CD8-positive, alpha-beta memory T cell (primary cell): ENCODE data around the gene HS6ST2. TPM values are rescaled to one million over a fixed set of nuclear protein-coding genes. Genes with fewer than 3 reads are reported as not detected.
"Not testable (repeated sequence)": the region's sequence is repeated elsewhere in the genome, so short reads cannot be mapped to it uniquely, and the experiment has no call there.

Experiments used
- CTCF ChIA-PET: fragments of 350-600 bp; sonication (Branson Sonifier 250); formaldehyde crosslinking; loops from one replicate; lab custom pipeline; 2021; ENCODE audit warnings: antibody characterized with exemption; lab: Charles Lee
- POLR2A ChIA-PET: fragments of 350-600 bp; sonication (Branson Sonifier 250); formaldehyde crosslinking; loops from one replicate; lab custom pipeline; 2021; ENCODE audit warnings: antibody characterized with exemption; lab: Charles Lee
- DNase-seq, 5 donors: peaks; one replicate each; pipeline versions ENCODE4 v3.0.0 to v3.0.0-alpha.2; 2020 to 2022; ENCODE audit warnings: mixed read lengths in 1 of 5
- H3K27ac ChIP-seq: one replicate; pipeline ENCODE4 v1.7.0; 2013; ENCODE audit warnings: low read depth, mild to moderate bottlenecking, low read length, moderate library complexity
- H3K27me3 ChIP-seq: 2 replicates; pipeline ENCODE4 v1.7.0; 2013; ENCODE audit warnings: low read length, mild to moderate bottlenecking; ENCODE audit not compliant: insufficient read depth, poor library complexity, severe bottlenecking
- H3K36me3 ChIP-seq: 2 replicates; pipeline ENCODE4 v1.7.0; 2013; ENCODE audit warnings: mild to moderate bottlenecking, low read length, moderate library complexity; ENCODE audit not compliant: insufficient read depth
- H3K4me1 ChIP-seq: 2 replicates; pipeline ENCODE4 v1.7.0; 2013; ENCODE audit warnings: mild to moderate bottlenecking, low read length, moderate library complexity; ENCODE audit not compliant: insufficient read depth
- H3K4me3 ChIP-seq: 2 replicates; pipeline ENCODE4 v1.7.0; 2013; ENCODE audit warnings: mild to moderate bottlenecking, low read length
- H3K9me3 ChIP-seq: 2 replicates; pipeline ENCODE4 v1.7.0; 2013; ENCODE audit warnings: mild to moderate bottlenecking, low read length
- H3K27ac Mint-ChIP-seq, 8 donors: one replicate each; pipeline ENCODE4 v1.8.0; 2020 to 2021; ENCODE audit warnings: mixed read lengths in 8 of 8, mild to moderate bottlenecking in 6 of 8, inconsistent platforms in 3 of 8, moderate library complexity in 3 of 8
- H3K27me3 Mint-ChIP-seq, 2 donors: one replicate each; pipeline ENCODE4 v1.8.0; 2020 to 2021; ENCODE audit warnings: mixed read lengths in 2 of 2, mild to moderate bottlenecking in 1 of 2, moderate library complexity in 1 of 2
- H3K36me3 Mint-ChIP-seq, 3 donors: one replicate each; pipeline ENCODE4 v1.8.0; 2020 to 2021; ENCODE audit warnings: mixed read lengths in 3 of 3, inconsistent platforms in 1 of 3, mild to moderate bottlenecking in 1 of 3
- H3K4me1 Mint-ChIP-seq, 3 donors: one replicate each; pipeline ENCODE4 v1.8.0; 2020 to 2021; ENCODE audit warnings: mixed read lengths in 3 of 3, inconsistent platforms in 1 of 3, mild to moderate bottlenecking in 1 of 3
- H3K4me3 Mint-ChIP-seq, 7 donors: one replicate each; pipeline ENCODE4 v1.8.0; 2020 to 2021; ENCODE audit warnings: mixed read lengths in 7 of 7, mild to moderate bottlenecking in 6 of 7, moderate library complexity in 4 of 7, inconsistent platforms in 2 of 7
- H3K9me3 Mint-ChIP-seq, 5 donors: one replicate each; pipeline ENCODE4 v1.8.0; 2020 to 2022; ENCODE audit warnings: mixed read lengths in 5 of 5, mild to moderate bottlenecking in 3 of 5, moderate library complexity in 2 of 5, inconsistent platforms in 1 of 5
- polyA plus RNA-seq: library from polyadenylated mRNA; unstranded; fragments of 300-500 nt; fragmentation: Illumina TruSeq; gene quantifications from one replicate; pipeline ENCODE4 v1.2.3, GENCODE V29; 2021
- total RNA-seq, 2 experiments: library from RNA; stranded (reverse); gene quantifications; one replicate each; pipeline ENCODE4 v1.2.3, GENCODE V29; 2021

The HS6ST2 gene
- total and polyA plus RNA-seq, 3 experiments from 2014 or later, result 0.09 to 0.13 TPM; not detected in 1

DNA sequence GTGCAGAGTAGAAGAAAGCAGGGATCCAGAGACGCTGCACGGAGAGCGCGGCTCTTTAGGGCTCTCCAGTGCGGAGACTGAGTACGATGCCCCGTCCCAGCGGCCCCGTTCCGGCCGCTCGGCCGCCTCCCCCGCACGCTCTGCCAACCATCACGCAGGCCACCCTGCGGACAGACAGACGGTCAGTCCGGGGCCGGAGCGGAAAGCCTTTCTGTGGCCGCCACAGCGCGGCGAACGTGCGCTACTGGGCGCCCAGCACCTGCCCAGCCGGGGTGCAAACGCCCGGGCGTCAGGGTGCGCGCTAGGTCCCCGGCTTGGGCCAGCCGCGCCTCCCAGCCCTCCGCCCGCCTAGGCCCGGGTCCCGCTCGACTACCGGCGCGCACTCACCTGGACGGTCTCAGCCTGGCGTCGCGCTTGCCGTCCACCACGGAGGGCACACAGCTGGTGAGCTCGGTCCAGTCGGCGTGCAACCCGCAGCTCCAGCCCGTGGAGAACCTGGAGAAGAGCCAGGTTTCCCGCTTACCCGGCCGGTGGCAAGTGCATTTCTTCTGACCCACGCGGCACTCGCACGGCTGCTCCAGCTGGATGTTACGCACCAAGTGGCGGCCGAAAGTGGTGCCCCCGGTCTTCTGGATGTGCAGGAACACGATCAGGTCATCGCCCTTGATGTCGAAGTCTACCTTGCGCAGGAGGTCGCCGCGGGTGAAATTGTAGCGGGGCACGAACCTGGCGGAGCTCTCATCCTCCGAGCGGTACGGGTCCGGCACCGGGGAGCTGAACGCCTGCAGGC, 1.8 kb downstream of the HS6ST2 start:
- no peaks in the 10 kb centered on the region for H3K36me3 ChIP-seq
- H3K4me1 ChIP-seq, result no peaks in the 10 kb centered on the region
- H3K4me3 Mint-ChIP-seq, result peak overlapping the region; percentile 32 to 81 (median 58)
- peaks cover 5 to 13% (median 9%) of the 10 kb centered on the region in 3 donors for H3K4me1 Mint-ChIP-seq
- CTCF ChIA-PET, result no interaction called here
- H3K27ac ChIP-seq, result no peak overlapping the region
- H3K9me3 Mint-ChIP-seq, result peaks cover 0 to 2% (median 0%) of the 10 kb centered on the region in 5 donors
- no peak overlapping the region for H3K27ac Mint-ChIP-seq
- peaks cover 26 to 27% of the 10 kb centered on the region in 2 donors for H3K27me3 Mint-ChIP-seq
- no peak for DNase-seq
- no peaks in the 10 kb centered on the region for H3K36me3 Mint-ChIP-seq
- no peaks in the 10 kb centered on the region for H3K9me3 ChIP-seq
- POLR2A ChIA-PET, result no interaction called here
- no peaks in the 10 kb centered on the region for H3K27me3 ChIP-seq
- H3K4me3 ChIP-seq, result no peak overlapping the region

DNA sequence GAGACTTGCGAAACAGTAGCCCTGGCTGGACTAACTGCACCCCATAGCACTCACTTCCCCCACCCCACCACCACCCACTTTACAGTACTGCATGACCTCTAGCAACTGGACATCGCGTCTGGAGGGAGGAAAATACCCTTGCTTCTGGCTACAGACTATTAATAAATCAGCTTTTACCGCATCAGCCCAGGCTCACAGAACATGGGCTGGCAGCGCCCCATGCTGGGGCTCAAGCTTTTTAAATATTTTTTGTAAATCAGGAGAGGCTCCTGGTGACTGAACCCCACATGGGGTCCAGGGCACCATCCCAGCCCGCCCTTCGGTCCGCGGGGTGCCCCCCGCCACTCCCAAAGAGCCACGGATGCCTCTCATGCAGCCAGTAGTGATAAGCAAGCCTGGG, 2.7 kb downstream of the HS6ST2 start:
- Mint-ChIP-seq H3K27me3 (peaks cover 25 to 27% of the 10 kb centered on the region in 2 donors), H3K36me3 (no peaks in the 10 kb centered on the region), H3K4me3 (peak overlapping the region in 5 of 7 donors; percentile 18 to 76 (median 42)), H3K9me3 (peaks cover 0 to 2% (median 0%) of the 10 kb centered on the region in 5 donors), H3K4me1 (peaks cover 5 to 13% (median 9%) of the 10 kb centered on the region in 3 donors), H3K27ac (peak overlapping the region in 1 of 8 donors; percentile 88)
- Histone ChIP-seq H3K4me3 (no peak overlapping the region), H3K4me1 (no peaks in the 10 kb centered on the region), H3K27ac (no peak overlapping the region), H3K9me3 (no peaks in the 10 kb centered on the region), H3K27me3 (no peaks in the 10 kb centered on the region), H3K36me3 (no peaks in the 10 kb centered on the region)
- POLR2A ChIA-PET, result no interaction called here
- CTCF ChIA-PET, result no interaction called here
- DNase-seq, result no peak

DNA sequence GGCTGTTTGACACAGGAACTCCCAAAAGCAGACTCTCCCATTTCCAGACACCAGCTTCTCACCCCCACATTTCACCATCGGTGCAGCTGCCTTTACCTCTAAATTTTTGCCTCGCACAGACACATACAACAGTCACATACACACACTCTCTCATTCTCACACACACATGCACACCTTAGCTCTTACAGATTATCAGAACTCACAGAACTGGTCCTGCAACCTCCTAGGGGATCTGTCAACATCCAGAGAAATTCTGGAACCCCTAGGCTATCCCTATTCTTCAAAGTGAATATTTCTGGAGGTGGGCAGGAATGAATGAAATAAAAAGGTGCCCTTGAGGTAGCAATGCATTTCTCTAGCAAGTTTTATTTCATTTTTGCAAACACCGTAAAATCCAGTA, 4.1 kb downstream of the HS6ST2 start:
- H3K4me3 Mint-ChIP-seq, result no peak overlapping the region
- peaks cover 0 to 2% (median 0%) of the 10 kb centered on the region in 5 donors for H3K9me3 Mint-ChIP-seq
- Histone ChIP-seq H3K27me3 (no peaks in the 10 kb centered on the region), H3K4me3 (no peak overlapping the region), H3K4me1 (no peaks in the 10 kb centered on the region), H3K27ac (no peak overlapping the region), H3K36me3 (no peaks in the 10 kb centered on the region), H3K9me3 (no peaks in the 10 kb centered on the region)
- peaks cover 5 to 13% (median 9%) of the 10 kb centered on the region in 3 donors for H3K4me1 Mint-ChIP-seq
- H3K27me3 Mint-ChIP-seq, result peaks cover 18 to 27% of the 10 kb centered on the region in 2 donors
- ChIA-PET POLR2A (no interaction called here), CTCF (no interaction called here)
- no peak overlapping the region for H3K27ac Mint-ChIP-seq
- no peak for DNase-seq
- no peaks in the 10 kb centered on the region for H3K36me3 Mint-ChIP-seq

DNA sequence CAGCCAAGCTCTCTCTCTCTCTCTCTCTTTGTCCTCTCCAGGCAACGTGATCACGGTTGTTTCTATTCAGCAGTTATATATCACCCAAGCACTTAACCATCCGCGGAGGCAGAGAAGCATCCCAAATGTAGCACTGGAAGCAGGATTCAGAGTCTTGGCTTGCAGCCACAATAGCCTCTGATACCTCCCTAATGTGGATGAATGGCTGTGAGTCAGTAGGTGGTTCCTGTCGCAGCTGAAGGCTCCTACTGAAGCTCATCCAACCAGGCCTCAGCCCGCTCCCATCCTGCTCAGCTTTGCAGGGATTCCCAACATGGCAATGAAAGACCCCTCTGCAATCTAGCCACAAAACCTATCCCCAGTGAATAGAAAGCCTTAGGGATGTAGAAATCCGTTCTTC, 5.1 kb downstream of the HS6ST2 start:
- no peak for DNase-seq
- CTCF ChIA-PET, result no interaction called here
- H3K36me3 Mint-ChIP-seq, result no peaks in the 10 kb centered on the region
- POLR2A ChIA-PET, result no interaction called here
- H3K4me1 Mint-ChIP-seq, result peaks cover 0 to 8% (median 5%) of the 10 kb centered on the region in 3 donors
- Histone ChIP-seq H3K9me3 (no peaks in the 10 kb centered on the region), H3K27me3 (no peaks in the 10 kb centered on the region), H3K4me3 (no peak overlapping the region), H3K4me1 (no peaks in the 10 kb centered on the region), H3K27ac (no peak overlapping the region), H3K36me3 (no peaks in the 10 kb centered on the region)
- no peak overlapping the region for H3K4me3 Mint-ChIP-seq
- H3K27me3 Mint-ChIP-seq, result peaks cover 13 to 19% of the 10 kb centered on the region in 2 donors
- no peak overlapping the region for H3K27ac Mint-ChIP-seq
- H3K9me3 Mint-ChIP-seq, result peaks cover 0 to 2% (median 0%) of the 10 kb centered on the region in 5 donors

DNA sequence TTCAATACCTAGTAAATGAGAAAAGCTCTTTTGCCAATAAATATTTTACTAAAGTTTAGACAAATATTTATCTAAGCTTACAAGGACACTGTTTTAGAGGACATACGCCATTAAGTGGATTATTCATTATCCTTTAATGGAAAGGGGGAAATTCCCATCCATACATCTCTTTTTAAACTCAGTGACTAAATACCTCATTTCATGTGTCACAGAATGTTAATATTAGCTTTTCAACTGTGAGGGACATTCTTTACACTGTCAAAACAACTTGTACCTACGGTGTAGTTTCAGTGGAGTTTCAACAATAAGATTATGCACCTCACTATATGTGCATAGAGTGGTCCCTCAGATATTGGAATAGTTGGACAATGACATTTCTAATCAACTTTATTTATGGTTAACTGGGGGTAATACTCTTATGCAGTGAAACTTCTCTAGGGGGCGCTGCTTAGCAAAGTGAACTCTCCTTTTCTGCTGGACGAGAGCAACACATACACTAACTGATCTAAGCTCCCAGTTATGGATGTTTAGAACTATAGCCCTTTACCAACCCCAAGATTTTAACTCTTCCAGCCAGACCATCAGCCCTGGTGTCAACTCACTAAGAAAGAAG, 9.7 kb downstream of the HS6ST2 start:
- Histone ChIP-seq H3K4me3 (no peak overlapping the region), H3K27me3 (no peaks in the 10 kb centered on the region), H3K4me1 (no peaks in the 10 kb centered on the region), H3K36me3 (no peaks in the 10 kb centered on the region), H3K27ac (no peak overlapping the region), H3K9me3 (no peaks in the 10 kb centered on the region)
- H3K27ac Mint-ChIP-seq, result no peak overlapping the region
- no peaks in the 10 kb centered on the region for H3K36me3 Mint-ChIP-seq
- CTCF ChIA-PET, result no interaction called here
- no peak overlapping the region for H3K4me3 Mint-ChIP-seq
- DNase-seq, result no peak
- peaks cover 0 to 2% of the 10 kb centered on the region in 2 donors for H3K27me3 Mint-ChIP-seq
- peaks cover 0 to 6% (median 4%) of the 10 kb centered on the region in 5 donors for H3K9me3 Mint-ChIP-seq
- POLR2A ChIA-PET, result no interaction called here
- H3K4me1 Mint-ChIP-seq, result no peaks in the 10 kb centered on the region

DNA sequence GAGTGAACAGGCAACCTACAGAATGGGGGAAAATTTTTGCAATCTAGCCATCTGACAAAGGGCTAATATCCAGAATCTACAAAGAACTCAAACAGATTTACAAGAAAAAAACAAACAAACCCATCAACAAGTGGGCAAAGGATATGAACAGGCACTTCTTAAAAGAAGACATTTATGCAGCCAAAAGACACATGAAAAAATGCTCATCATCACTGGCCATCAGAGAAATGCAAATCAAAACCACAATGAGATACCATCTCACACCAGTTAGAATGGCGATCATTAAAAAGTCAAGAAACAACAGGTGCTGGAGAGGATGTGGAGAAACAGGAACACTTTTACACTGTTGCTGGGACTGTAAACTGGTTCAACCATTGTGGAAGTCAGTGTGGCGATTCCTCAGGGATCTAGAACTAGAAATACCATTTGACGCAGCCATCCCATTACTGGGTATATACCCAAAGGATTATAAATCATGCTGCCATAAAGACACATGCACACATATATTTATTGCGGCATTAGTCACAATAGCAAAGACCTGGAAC, 13.3 kb downstream of the HS6ST2 start:
- H3K9me3 Mint-ChIP-seq, H3K4me1 Mint-ChIP-seq, POLR2A ChIA-PET, DNase-seq, H3K36me3 ChIP-seq, H3K27me3 Mint-ChIP-seq, H3K9me3 ChIP-seq, H3K4me3 ChIP-seq, H3K27ac Mint-ChIP-seq, H3K36me3 Mint-ChIP-seq, H3K4me1 ChIP-seq, H3K27me3 ChIP-seq, H3K4me3 Mint-ChIP-seq, CTCF ChIA-PET, H3K27ac ChIP-seq: not testable (repeated sequence)

DNA sequence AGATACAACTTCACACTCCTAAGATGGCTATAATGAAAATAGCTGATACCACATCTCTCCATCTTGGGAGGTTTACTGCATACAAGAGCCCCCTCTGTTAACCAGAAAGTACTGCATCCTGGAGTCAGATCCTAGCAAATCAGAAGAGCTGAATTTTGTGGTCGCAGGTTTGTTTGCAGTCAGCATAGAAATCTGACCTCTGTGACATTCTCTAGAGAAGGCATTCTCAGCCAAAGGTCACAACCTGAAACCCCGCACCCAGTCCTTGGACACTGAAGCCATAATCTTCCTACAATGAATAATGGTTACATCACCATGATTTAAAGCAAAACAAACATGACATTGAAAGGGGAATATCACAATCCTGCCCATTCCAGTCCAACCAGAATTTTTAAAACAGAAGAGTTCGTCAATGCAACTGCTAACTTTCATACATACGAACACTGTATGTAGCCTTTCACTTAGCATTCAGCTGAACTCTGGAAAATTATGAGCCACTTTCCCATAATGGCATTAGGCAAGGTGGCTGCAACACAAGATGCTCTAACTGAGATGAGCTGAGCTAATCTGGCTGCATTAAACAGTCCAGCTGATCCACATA, 17.6 kb downstream of the HS6ST2 start:
- Mint-ChIP-seq H3K27ac (no peak overlapping the region), H3K4me3 (no peak overlapping the region), H3K4me1 (no peaks in the 10 kb centered on the region), H3K9me3 (peaks cover 0 to 5% (median 4%) of the 10 kb centered on the region in 5 donors), H3K27me3 (peaks cover 0 to 5% of the 10 kb centered on the region in 2 donors), H3K36me3 (no peaks in the 10 kb centered on the region)
- H3K4me1 ChIP-seq, result no peaks in the 10 kb centered on the region
- DNase-seq, result no peak
- H3K4me3 ChIP-seq, result no peak overlapping the region
- no peaks in the 10 kb centered on the region for H3K27me3 ChIP-seq
- ChIA-PET POLR2A (no interaction called here), CTCF (no interaction called here)
- no peak overlapping the region for H3K27ac ChIP-seq
- no peaks in the 10 kb centered on the region for H3K36me3 ChIP-seq
- H3K9me3 ChIP-seq, result no peaks in the 10 kb centered on the region

DNA sequence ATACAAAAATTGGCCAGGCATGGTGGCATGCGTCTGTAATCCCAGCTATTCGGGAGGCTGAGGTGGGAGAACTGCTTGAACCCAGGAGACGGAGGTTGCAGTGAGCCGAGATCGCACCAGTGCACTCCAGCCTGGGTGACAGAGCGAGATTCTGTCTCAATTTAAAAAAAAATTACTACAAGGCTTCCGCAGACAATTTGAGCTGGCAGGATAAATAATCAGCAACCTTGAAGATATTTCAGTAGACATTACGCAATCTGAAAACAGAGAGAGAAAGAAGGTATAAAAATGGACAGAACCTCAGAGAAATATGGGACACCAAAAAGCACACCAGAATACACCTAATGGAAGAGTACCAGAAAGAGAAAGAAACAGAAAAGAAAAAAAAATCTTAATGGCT, 25.3 kb downstream of the HS6ST2 start:
- Mint-ChIP-seq H3K27ac (no peak overlapping the region), H3K4me3 (no peak overlapping the region), H3K4me1 (no peaks in the 10 kb centered on the region), H3K27me3 (peaks cover 3 to 9% of the 10 kb centered on the region in 2 donors), H3K9me3 (no peaks in the 10 kb centered on the region), H3K36me3 (no peaks in the 10 kb centered on the region)
- POLR2A ChIA-PET, result no interaction called here
- Histone ChIP-seq H3K4me1 (no peaks in the 10 kb centered on the region), H3K27me3 (no peaks in the 10 kb centered on the region), H3K36me3 (no peaks in the 10 kb centered on the region), H3K27ac (no peak overlapping the region), H3K4me3 (no peak overlapping the region), H3K9me3 (no peaks in the 10 kb centered on the region)
- CTCF ChIA-PET, result no interaction called here
- DNase-seq, result no peak
